GM19035 (cell line): Measurements from ENCODE around the gene MAPK8IP3.

Experiments
- ATAC-seq: cut with Tn5 transposase; IDR thresholded peaks from one replicate; pipeline ENCODE4 v1.9.1; 2021; ENCODE audit not compliant: unreplicated experiment

MAPK8IP3 gene

GRCh38 chr16:1800701-1801100 is 94.7 kb downstream of the MAPK8IP3 start:
- ATAC-seq = no peak

- ATAC-seq = no peak
Measured at GRCh38 chr16:1807626-1808025, 101.6 kb downstream of the MAPK8IP3 start.

GRCh38 chr16:1808691-1809090 is 102.7 kb downstream of the MAPK8IP3 start:
- ATAC-seq = no peak

- no peak for ATAC-seq
Measured at GRCh38 chr16:1809281-1809801, 103.3 kb downstream of the MAPK8IP3 start.

GRCh38 chr16:1810106-1810505 is 104.1 kb downstream of the MAPK8IP3 start:
- ATAC-seq = no peak

- ATAC-seq = no peak
Measured at GRCh38 chr16:1810536-1810935, 104.5 kb downstream of the MAPK8IP3 start.

- ATAC-seq = no peak
Measured at GRCh38 chr16:1812732-1813163, 106.8 kb downstream of the MAPK8IP3 start.

GRCh38 chr16:1815461-1815860 is 109.5 kb downstream of the MAPK8IP3 start:
- ATAC-seq = no peak

GRCh38 chr16:1816396-1817275 is 110.6 kb downstream of the MAPK8IP3 start:
- no peak for ATAC-seq

GRCh38 chr16:1817276-1817589 is 111.2 kb downstream of the MAPK8IP3 start:
- no peak for ATAC-seq

GRCh38 chr16:1817716-1818115 is 111.7 kb downstream of the MAPK8IP3 start:
- ATAC-seq = no peak

GRCh38 chr16:1818204-1818872 is 112.3 kb downstream of the MAPK8IP3 start:
- ATAC-seq = no peak

- no peak for ATAC-seq
Measured at GRCh38 chr16:1818873-1819525, 113.0 kb downstream of the MAPK8IP3 start.

- no peak for ATAC-seq
Measured at GRCh38 chr16:1819611-1820010, 113.6 kb downstream of the MAPK8IP3 start.
